Ramos (cell line): ENCODE results near the gene LRBA.
"Not testable (repeated sequence)": the region's sequence is repeated elsewhere in the genome, so short reads cannot be mapped to it uniquely, and the experiment has no call there.

Source experiments
- in situ Hi-C: fragments of 300-500 bp; cut with MboI; formaldehyde crosslinking; loops from one replicate; pipeline ENCODE4 v1.14.3; 2022; ENCODE audit warnings: low sequenced_read_pairs; ENCODE audit not compliant: unreplicated experiment

Gene LRBA

GRCh38 chr4:151014521-151015458, at the start of gene LRBA:
Gene LRBA (minus strand): TSS chr4:151015284. CDS start chr4:151014642, 642 bp downstream.
- in situ Hi-C loops = no loop called here

- in situ Hi-C loops = not testable (repeated sequence)
These were observed 48.1 kb upstream of the LRBA start for GRCh38 chr4:151063143-151063542.

- in situ Hi-C loops = no loop called here
These were observed 40.5 kb upstream of the LRBA start for GRCh38 chr4:151055539-151055938.

GRCh38 chr4:151052785-151053184, 37.7 kb upstream of the LRBA start:
- in situ Hi-C loops = no loop called here

GRCh38 chr4:151049430-151049884, 34.4 kb upstream of the LRBA start:
- in situ Hi-C loops = no loop called here

GRCh38 chr4:151048913-151049312, 33.8 kb upstream of the LRBA start:
- in situ Hi-C loops = no loop called here

- in situ Hi-C loops = no loop called here
These were observed 31.5 kb upstream of the LRBA start for GRCh38 chr4:151046609-151047008.

GRCh38 chr4:151045907-151046306, 30.8 kb upstream of the LRBA start:
- in situ Hi-C loops = no loop called here

GRCh38 chr4:151043803-151044515, 28.9 kb upstream of the LRBA start:
- in situ Hi-C loops = no loop called here

- in situ Hi-C loops = no loop called here
These were observed 24.6 kb upstream of the LRBA start for GRCh38 chr4:151039733-151040132.

- in situ Hi-C loops = no loop called here
These were observed 23.5 kb upstream of the LRBA start for GRCh38 chr4:151038452-151039157.

GRCh38 chr4:151035911-151036310, 20.8 kb upstream of the LRBA start:
- in situ Hi-C loops = no loop called here

GRCh38 chr4:151035328-151035727, 20.2 kb upstream of the LRBA start:
- in situ Hi-C loops = no loop called here

- in situ Hi-C loops = no loop called here
These were observed 19.7 kb upstream of the LRBA start for GRCh38 chr4:151034829-151035228.

- in situ Hi-C loops = no loop called here
These were observed 16.9 kb upstream of the LRBA start for GRCh38 chr4:151031831-151032605.

- in situ Hi-C loops = no loop called here
These were observed 14.5 kb upstream of the LRBA start for GRCh38 chr4:151029537-151029936.

GRCh38 chr4:151029006-151029405, 13.9 kb upstream of the LRBA start:
- in situ Hi-C loops = not testable (repeated sequence)

- in situ Hi-C loops = no loop called here
These were observed 10.7 kb upstream of the LRBA start for GRCh38 chr4:151025759-151026158.

- in situ Hi-C loops = no loop called here
These were observed 7.5 kb upstream of the LRBA start for GRCh38 chr4:151022586-151022985.
